Spleen (tissue), 11 donors: ENCODE measurements around the gene KRTAP5-3. TPM values are rescaled to one million over a fixed set of nuclear protein-coding genes. Genes with fewer than 3 reads are reported as not detected.

Experiments used
- DNase-seq: peaks from one replicate; pipeline ENCODE4 v3.0.0-alpha.2; 2020
- H3K27ac ChIP-seq, 8 donors: fragments of 200-600 bp; sonication (generic) in 7 of 8; 1 replicate in 4 of 8; 2 replicates in 4 of 8; pipeline versions ENCODE4 v1.5.0 to v1.8.0; 2016 to 2021; ENCODE audit warnings: inconsistent platforms in 4 of 8, mild to moderate bottlenecking in 4 of 8, moderate library complexity in 1 of 8
- H3K27me3 ChIP-seq, 7 donors: fragments of 200-600 bp; sonication (generic) in 6 of 7; replicated peaks in 1 of 7; 1 replicate in 4 of 7; 2 replicates in 3 of 7; pipeline versions ENCODE4 v1.5.0 to v1.8.0; 2016 to 2021; ENCODE audit warnings: inconsistent platforms in 3 of 7, mild to moderate bottlenecking in 1 of 7
- H3K36me3 ChIP-seq, 6 donors: fragments of 200-600 bp; sonication (generic) in 5 of 6; 1 replicate in 4 of 6; 2 replicates in 2 of 6; pipeline versions ENCODE4 v1.5.0 to v1.8.0; 2016 to 2021; ENCODE audit warnings: inconsistent platforms in 2 of 6
- H3K4me1 ChIP-seq, 6 donors: fragments of 200-600 bp; sonication (generic) in 5 of 6; 1 replicate in 3 of 6; 2 replicates in 3 of 6; pipeline versions ENCODE4 v1.5.0 to v1.8.0; 2016 to 2021; ENCODE audit warnings: inconsistent platforms in 3 of 6
- H3K4me3 ChIP-seq, 8 donors: fragments of 200-600 bp; sonication (generic) in 7 of 8; 1 replicate in 4 of 8; 2 replicates in 4 of 8; pipeline versions ENCODE4 v1.5.0 to v1.8.0; 2016 to 2021; ENCODE audit warnings: inconsistent platforms in 4 of 8, mild to moderate bottlenecking in 4 of 8, moderate library complexity in 2 of 8
- H3K9me3 ChIP-seq, 8 donors: fragments of 200-600 bp; sonication (generic) in 7 of 8; 1 replicate in 4 of 8; 2 replicates in 4 of 8; pipeline versions ENCODE4 v1.5.0 to v1.8.0; 2016 to 2021; ENCODE audit warnings: inconsistent platforms in 4 of 8
- POLR2A ChIP-seq, 3 donors: fragments of 450-650 bp; IDR thresholded peaks; one replicate each; pipeline ENCODE4 v1.5.1; 2017; ENCODE audit warnings: antibody characterized with exemption in 3 of 3, mild to moderate bottlenecking in 1 of 3
- POLR2AphosphoS5 ChIP-seq, 3 donors: sonication (generic); formaldehyde crosslinking; IDR thresholded peaks; one replicate each; pipeline ENCODE4 v1.5.1; 2017; ENCODE audit warnings: antibody characterized with exemption in 3 of 3
- WGBS, 5 donors: extraction: QIAGEN DNeasy Blood & Tissue Kit in 3 of 5; methylation state at CpG; one replicate each; pipeline versions ENCODE4 v1.1.5 to v1.1.7; 2013 to 2018; 5-methylcytosine and 5-hydroxymethylcytosine counted together
- intact Hi-C: fragments of 100-400 bp; cut with DNase I; formaldehyde crosslinking; loops from one replicate; pipeline ENCODE4 v1.15.0; 2023; ENCODE audit warnings: low total_unique reads
- polyA plus RNA-seq, 3 donors: library from polyadenylated mRNA; stranded (reverse); fragments of 200-250 nt; gene quantifications; one replicate each; pipeline ENCODE4 v1.2.1, GENCODE V29; 2013
- total RNA-seq, 7 donors: library from RNA; depleted of rRNA in 3 of 7; stranded (reverse); fragments of >200 nt in 3 of 7; fragmentation: NEBNext Ultra II Directional in 4 of 7; extraction: Animal tissue kit (Norgen Biotek cat#: 25700) in 4 of 7; gene quantifications; one replicate each; pipeline versions ENCODE4 v1.1.0 to v1.2.1, GENCODE V29; 2016 to 2021
- TF ChIP-seq, protein P1 (sequence below), 11 experiments: fragments of 200-600 bp in 7 of 11; fragments of 450-650 bp in 4 of 11; sonication (generic) in 4 of 11; IDR thresholded peaks in 8 of 11; conservative IDR thresholded peaks in 3 of 11; 1 replicate in 7 of 11; 2 replicates in 4 of 11; pipeline versions ENCODE4 v1.4.0 to v1.8.0; 2016 to 2021; ENCODE audit warnings: antibody characterized with exemption in 11 of 11, inconsistent platforms in 4 of 11, mild to moderate bottlenecking in 1 of 11
- donor health status: healthy with polysubstance abuse.
- donor health status: DM: no; HTN: no; CAD: no; lungs with moderate emphysema.
- donor health status: DM: no; HTN: no; CAD: no.
- donor health status: Bipolar disorder and iron deficiency.
- donor health status: healthy.
- donor health status: DM: no; HTN: no; CAD: no.
- donor health status: DM: yes; HTN: yes; CAD: no.

Gene KRTAP5-3
- total and polyA plus RNA-seq, 10 donors: not detected

- Histone ChIP-seq H3K36me3 (no peaks in the 10 kb centered on the region), H3K4me3 (no peak overlapping the region), H3K27me3 (peaks cover 0 to 78% (median 15%) of the 10 kb centered on the region in 7 donors), H3K4me1 (peaks cover 0 to 18% (median 9%) of the 10 kb centered on the region in 6 donors), H3K9me3 (no peaks in the 10 kb centered on the region), H3K27ac (no peak overlapping the region)
- TF ChIP-seq POLR2A (IDR thresholded peaks at IDR 0.05) (no peak), POLR2AphosphoS5 (IDR thresholded peaks at IDR 0.05) (no peak)
- TF ChIP-seq, protein P1, sequence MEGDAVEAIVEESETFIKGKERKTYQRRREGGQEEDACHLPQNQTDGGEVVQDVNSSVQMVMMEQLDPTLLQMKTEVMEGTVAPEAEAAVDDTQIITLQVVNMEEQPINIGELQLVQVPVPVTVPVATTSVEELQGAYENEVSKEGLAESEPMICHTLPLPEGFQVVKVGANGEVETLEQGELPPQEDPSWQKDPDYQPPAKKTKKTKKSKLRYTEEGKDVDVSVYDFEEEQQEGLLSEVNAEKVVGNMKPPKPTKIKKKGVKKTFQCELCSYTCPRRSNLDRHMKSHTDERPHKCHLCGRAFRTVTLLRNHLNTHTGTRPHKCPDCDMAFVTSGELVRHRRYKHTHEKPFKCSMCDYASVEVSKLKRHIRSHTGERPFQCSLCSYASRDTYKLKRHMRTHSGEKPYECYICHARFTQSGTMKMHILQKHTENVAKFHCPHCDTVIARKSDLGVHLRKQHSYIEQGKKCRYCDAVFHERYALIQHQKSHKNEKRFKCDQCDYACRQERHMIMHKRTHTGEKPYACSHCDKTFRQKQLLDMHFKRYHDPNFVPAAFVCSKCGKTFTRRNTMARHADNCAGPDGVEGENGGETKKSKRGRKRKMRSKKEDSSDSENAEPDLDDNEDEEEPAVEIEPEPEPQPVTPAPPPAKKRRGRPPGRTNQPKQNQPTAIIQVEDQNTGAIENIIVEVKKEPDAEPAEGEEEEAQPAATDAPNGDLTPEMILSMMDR (IDR thresholded peaks at IDR 0.05 in 8 of 11, conservative IDR thresholded peaks at IDR 0.05 in 3 of 11): no peak
- intact Hi-C loops: no loop called here
- WGBS, 5 donors: 70 to 76% (median 74%) methylated on average over 2 of the region's 2 CpGs; no CpG with 5 or more reads in 1 of the 5 donors
- no peak for DNase-seq
Observed at GRCh38 chr11:1630271-1630670, 22.0 kb upstream of the KRTAP5-3 start.

DNA sequence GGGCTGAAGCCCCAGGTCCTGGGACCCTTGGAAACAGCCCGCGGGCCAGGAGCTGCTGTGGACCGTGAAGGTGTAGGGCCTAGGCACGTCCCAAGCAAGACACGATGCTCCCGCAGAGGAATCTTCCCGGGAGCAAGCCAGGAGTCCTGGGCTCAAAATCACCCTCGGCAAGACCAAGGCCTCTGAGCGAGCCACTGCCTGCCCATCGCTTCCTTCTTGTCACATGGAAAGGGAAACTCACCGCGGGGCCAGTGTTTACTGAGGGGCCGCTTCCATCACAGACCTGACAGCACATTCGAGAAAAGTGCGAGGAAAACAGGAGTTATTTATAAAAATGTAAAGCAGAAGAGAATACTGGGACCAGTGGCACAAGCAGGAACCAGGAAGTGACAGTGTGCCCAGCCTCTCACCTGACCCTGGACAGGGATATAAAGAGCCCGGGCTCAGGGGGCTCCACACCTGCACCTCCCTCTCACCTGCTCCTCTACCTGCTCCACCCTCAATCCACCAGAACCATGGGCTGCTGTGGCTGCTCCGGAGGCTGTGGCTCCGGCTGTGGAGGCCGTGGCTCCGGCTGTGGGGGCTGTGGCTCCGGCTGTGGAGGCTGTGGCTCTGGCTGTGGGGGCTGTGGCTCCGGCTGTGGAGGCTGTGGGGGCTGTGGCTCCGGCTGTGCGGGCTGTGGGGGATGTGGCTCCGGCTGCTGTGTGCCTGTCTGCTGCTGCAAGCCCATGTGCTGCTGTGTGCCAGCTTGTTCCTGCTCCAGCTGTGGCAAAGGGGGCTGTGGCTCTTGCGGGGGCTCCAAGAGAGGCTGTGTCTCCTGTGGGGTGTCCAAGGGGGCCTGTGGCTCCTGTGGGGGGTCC is 21.3 kb upstream of the KRTAP5-3 start, which contains the start of gene KRTAP5-5:
Gene KRTAP5-5 (plus strand): TSS at position 450 of the 860 bp plus-strand sequence. CDS start 66 bp downstream, at position 516.
- Histone ChIP-seq H3K9me3 (no peaks in the 10 kb centered on the region), H3K27ac (no peak within 1 kb of the TSS), H3K4me1 (peaks cover 0 to 18% (median 9%) of the 10 kb centered on the region in 6 donors), H3K36me3 (no peaks in the 10 kb centered on the region), H3K4me3 (no peak within 1 kb of the TSS), H3K27me3 (peaks cover 0 to 81% (median 15%) of the 10 kb centered on the region in 7 donors)
- TF ChIP-seq, protein P1 (IDR thresholded peaks at IDR 0.05 in 8 of 11, conservative IDR thresholded peaks at IDR 0.05 in 3 of 11): no peak
- no peak for TF ChIP-seq POLR2A (IDR thresholded peaks at IDR 0.05)
- no peak for TF ChIP-seq POLR2AphosphoS5 (IDR thresholded peaks at IDR 0.05)
- no peak for DNase-seq
- intact Hi-C loops: no loop called here
- 64 to 76% (median 66%) methylated on average over 12 to 26 of the region's 26 CpGs for WGBS, 5 donors

DNA sequence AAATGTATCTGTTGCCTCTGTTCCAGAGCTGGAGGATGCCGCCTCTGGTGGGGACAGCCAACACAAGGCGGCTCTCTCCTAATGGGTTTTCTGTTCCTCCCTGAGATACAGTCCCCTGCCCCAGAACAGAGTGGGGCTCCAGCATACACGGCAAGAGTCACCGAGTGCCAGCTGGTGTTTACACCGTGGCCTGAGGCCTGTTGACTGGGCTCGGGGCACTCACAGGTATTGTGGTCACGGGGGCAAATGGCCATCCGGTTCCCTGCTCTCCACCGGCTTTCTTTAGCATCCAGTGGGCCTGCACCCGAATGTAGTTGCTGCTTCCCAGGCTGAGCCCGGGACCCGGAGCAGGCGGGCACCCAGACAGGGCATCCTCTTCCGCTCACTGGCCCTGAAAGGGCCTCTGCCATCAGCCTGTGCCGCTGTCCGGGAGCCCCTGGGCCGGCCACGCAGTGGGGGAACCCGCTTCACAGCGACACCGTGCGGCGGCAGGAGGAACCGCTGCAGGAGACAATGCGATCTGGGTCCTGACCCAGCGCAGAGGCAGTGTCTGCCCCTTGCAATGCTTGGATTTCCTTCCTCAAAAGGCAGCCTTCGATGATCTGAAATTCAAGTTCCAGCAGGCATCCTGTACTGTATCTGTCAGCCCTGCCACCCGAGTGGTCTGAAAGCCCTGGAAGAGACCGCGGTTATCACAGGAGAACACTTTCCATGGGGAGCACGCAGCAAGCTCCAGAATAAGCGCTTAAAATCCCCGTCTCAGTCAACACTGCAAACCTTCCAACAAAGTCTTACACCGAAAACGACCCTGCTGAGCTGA is 20.5 kb upstream of the KRTAP5-3 start:
- 21 to 29% (median 26%) methylated on average over 24 to 35 of the region's 35 CpGs for WGBS, 5 donors
- no peak overlapping the region for H3K27ac ChIP-seq
- peak; percentile 88 for DNase-seq
- H3K36me3 ChIP-seq: no peaks in the 10 kb centered on the region
- no peak for TF ChIP-seq POLR2A (IDR thresholded peaks at IDR 0.05)
- TF ChIP-seq, protein P1 (IDR thresholded peaks at IDR 0.05 in 8 of 11, conservative IDR thresholded peaks at IDR 0.05 in 3 of 11): peak; percentile 55 to 95 (median 87)
- TF ChIP-seq POLR2AphosphoS5 (IDR thresholded peaks at IDR 0.05): peak in 2 of 3 donors; percentile 42 to 55
- H3K4me1 ChIP-seq: peaks cover 0 to 18% (median 9%) of the 10 kb centered on the region in 6 donors
- intact Hi-C loops: no loop called here
- no peaks in the 10 kb centered on the region for H3K9me3 ChIP-seq
- peaks cover 0 to 74% (median 12%) of the 10 kb centered on the region in 7 donors for H3K27me3 ChIP-seq
- H3K4me3 ChIP-seq: no peak overlapping the region
